HL-60/S4 treated with retinoic acid at 250 ng/mL for 4 days and 3 days (cell line): ENCODE measurements around the gene MDP1.
"Not testable (repeated sequence)": the region's sequence is repeated elsewhere in the genome, so short reads cannot be mapped to it uniquely, and the experiment has no call there.

Experiments used
- in situ Hi-C: fragments of 300-500 bp; cut with MboI; formaldehyde crosslinking; loops from 2 replicates; pipeline ENCODE4 v1.7.0; 2022; ENCODE audit warnings: low sequenced_read_pairs

MDP1 gene

GRCh38 chr14:24232645-24233537 is 17.0 kb upstream of the MDP1 start, which contains the start of gene GMPR2:
Gene GMPR2, plus strand, starts transcription at chr14:24232929. Its CDS starts 325 bp downstream, at chr14:24233254.
- in situ Hi-C loops = loop anchor here (25.0 kb wide), 1 partner anchor 204 kb away; the partner anchor contains the start of genes CBLN3, KHNYN and SDR39U1

GRCh38 chr14:24232121-24232644 is 16.3 kb upstream of the MDP1 start, which contains the start of gene NEDD8:
Gene NEDD8, minus strand, starts transcription at chr14:24232367. Its CDS starts 100 bp downstream, at chr14:24232267.
- in situ Hi-C loops = loop anchor here (25.0 kb wide), 1 partner anchor 205 kb away; the partner anchor contains the start of genes CBLN3, KHNYN and SDR39U1

- in situ Hi-C loops = loop anchor here (25.0 kb wide), 1 partner anchor 206 kb away; the partner anchor contains the start of genes CBLN3, KHNYN and SDR39U1
Measured at GRCh38 chr14:24231263-24232120, 15.6 kb upstream of the MDP1 start.

- in situ Hi-C loops = loop anchor here (25.0 kb wide), 1 partner anchor 208 kb away; the partner anchor contains the start of genes CBLN3, KHNYN and SDR39U1
Measured at GRCh38 chr14:24228902-24229301, 13.0 kb upstream of the MDP1 start.

- in situ Hi-C loops = loop anchor here (25.0 kb wide), 1 partner anchor 211 kb away; the partner anchor contains the start of genes CBLN3, KHNYN and SDR39U1
Measured at GRCh38 chr14:24226473-24226872, 10.6 kb upstream of the MDP1 start.

GRCh38 chr14:24224618-24225071 is 8.8 kb upstream of the MDP1 start:
- in situ Hi-C loops = loop anchor here (25.0 kb wide), 1 partner anchor 213 kb away; the partner anchor contains the start of genes CBLN3, KHNYN and SDR39U1

- in situ Hi-C loops = not testable (repeated sequence)
Measured at GRCh38 chr14:24222987-24223386, 7.1 kb upstream of the MDP1 start.

- in situ Hi-C loops = no loop called here
Measured at GRCh38 chr14:24219521-24219920, 3.7 kb upstream of the MDP1 start.

- in situ Hi-C loops = no loop called here
Measured at GRCh38 chr14:24219080-24219479, 3.2 kb upstream of the MDP1 start.

- in situ Hi-C loops = not testable (repeated sequence)
Measured at GRCh38 chr14:24216876-24217275, 1.0 kb upstream of the MDP1 start.

- in situ Hi-C loops = no loop called here
Measured at GRCh38 chr14:24216345-24216699, 456 bp upstream of the MDP1 start.

- in situ Hi-C loops = no loop called here
Measured at GRCh38 chr14:24213866-24214662, 1.8 kb downstream of the MDP1 start.

- in situ Hi-C loops = no loop called here
Measured at GRCh38 chr14:24212924-24213865, 2.7 kb downstream of the MDP1 start, which contains the start of gene CHMP4A. Gene CHMP4A, minus strand, starts transcription at chr14:24213488. Its CDS starts 49 bp downstream, at chr14:24213439.

- in situ Hi-C loops = no loop called here
Measured at GRCh38 chr14:24211311-24211710, 4.6 kb downstream of the MDP1 start.

GRCh38 chr14:24207625-24208024 is 8.2 kb downstream of the MDP1 start:
- in situ Hi-C loops = no loop called here

- in situ Hi-C loops = no loop called here
Measured at GRCh38 chr14:24207104-24207551, 8.7 kb downstream of the MDP1 start.

GRCh38 chr14:24206260-24207103 is 9.4 kb downstream of the MDP1 start:
- in situ Hi-C loops = no loop called here
